Activated CD4-positive, alpha-beta T cell treated with anti-CD3 and anti-CD28 coated beads for 4 hours (primary cell): ENCODE data around the gene PIGP.
"Not testable (repeated sequence)": the region's sequence is repeated elsewhere in the genome, so short reads cannot be mapped to it uniquely, and the experiment has no call there.

Source experiments
- DNase-seq, 2 donors: peaks; one replicate each; pipeline ENCODE4 v3.0.0-alpha.2; 2020

Gene PIGP

DNA sequence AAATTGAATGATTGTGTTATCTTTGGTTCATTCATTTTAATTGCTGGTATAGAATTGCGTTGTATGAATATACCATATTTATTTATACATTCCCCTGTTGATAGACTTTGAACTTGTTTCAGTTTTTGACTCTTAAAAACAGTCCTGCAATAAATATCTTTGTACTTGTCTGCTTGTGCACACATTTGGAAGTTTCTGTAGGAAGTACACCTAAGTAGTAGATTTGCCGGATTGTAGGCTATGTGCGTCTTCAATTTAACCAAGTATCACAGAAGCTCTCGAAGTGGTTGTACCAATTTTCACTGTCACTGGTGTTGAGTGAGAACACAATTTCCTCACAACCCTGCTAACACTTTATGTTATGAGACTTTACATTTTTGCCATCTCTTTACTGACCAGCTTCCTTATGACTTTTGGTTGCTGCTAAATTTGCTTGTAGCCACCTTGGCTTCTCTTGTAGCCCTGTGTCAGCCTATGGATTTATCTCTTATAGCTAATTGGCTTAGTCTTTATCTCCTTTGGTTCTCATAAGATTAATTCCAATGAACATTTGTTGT, 2.4 kb upstream of the PIGP start:
- DNase-seq = no peak

DNA sequence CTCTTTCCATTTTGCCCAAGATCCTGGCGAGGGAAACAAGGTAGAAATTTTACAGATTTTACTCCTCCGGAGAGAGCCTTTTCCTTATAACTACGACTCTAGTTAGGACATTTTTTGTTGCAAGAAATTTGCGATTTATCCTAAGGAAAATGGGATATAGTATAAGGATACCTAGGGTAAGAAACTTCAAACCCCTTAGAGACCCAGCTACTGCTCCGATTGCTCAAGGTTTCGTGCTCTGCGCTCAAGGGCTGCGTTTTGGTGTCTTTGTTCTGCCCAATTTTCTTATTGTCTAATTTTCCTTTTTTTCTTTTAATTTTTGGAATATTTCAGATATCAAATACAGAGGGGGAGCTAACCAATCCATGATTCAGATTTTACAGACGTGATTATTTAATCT, 1.7 kb upstream of the PIGP start:
- DNase-seq = no peak

DNA sequence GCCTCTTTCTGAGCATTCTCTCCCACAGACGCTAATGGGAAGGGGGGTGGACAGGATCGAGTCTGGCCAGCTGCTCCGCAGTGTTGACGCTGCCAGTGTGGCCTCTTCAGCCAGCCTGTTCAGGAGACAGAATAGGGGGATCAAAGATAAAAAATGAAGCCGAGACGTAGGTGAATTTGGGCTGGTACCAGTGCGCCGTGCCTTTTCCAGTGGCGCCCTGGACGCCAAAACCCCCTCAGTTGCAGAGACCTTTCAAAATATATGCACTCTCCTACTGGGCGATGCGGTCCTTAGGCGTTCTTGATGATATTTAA, 1.3 kb upstream of the PIGP start:
- DNase-seq = no peak

DNA sequence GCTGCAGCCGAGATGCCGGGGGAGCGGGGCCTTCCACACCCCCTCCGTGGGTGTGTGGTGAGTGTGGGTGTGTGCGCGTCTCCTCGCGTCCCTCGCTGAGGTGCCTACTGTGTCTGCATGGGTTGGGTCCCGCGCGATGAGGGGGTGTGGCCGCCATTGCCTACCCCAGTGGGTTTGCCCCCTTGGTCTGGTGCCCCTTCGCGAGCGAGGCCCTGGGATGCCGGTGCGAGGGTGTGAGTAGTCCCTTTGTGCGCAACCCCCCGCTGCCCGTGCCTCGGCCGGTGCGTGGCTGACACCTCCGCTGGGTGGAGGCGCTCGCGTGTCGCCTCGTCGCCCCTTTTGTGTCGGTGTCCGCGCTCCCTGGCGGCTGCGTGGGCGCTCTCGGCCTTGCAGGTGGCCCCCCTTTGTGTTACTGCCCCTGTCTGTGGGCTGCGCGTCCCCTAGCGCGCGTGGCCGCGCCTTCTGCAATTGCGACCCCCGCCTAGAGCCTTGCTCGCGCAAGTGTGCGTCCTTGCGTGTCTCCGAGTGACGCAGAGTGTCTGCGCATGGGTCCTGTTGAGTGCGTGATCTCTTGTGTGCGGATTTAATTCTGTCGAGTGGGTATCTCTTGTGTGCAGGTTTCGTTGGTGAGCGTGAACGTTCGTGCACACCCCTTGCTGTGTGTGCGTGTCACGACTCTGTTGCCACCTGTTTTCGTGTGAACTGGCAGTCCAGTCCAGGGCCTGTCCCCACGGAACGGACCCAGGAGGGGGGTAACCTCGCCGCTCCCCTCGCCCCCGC, 736 bp upstream of the PIGP start:
- no peak for DNase-seq

DNA sequence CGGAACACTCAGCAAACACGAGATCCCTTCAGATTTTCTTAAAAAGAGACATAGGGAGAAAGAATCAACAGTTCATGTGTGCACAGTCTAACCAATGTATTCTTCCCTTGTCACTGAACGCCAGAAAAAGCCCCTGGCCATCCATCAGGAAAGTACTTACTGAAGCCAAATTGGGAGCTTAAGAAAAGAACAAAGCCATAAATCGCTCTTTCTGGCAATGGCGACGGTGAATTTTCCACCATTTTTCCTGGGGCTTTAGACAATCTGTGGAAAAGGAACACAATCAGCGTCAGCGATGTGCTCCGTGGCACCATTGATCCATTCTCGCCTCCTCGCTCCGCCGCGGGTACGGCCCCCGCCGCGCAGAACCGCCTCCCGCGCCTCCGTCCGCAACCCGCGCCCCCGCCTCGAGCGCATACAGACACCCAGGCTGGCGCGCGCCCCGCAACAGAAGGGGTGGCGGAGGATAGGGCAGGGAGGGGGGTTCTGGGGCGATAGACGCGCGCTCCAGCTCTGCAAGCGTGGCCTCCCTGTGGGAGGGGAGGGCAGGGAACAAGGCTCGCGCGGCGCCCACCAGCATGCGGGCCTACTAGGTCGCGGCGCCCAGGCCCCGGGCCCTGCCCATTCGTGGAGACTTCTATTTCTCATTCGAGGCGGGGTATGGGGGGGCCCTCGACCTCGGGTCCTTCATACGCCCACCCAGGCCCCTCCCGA, 440 bp downstream of the PIGP start:
- peak in 1 of 2 donors; percentile 64 for DNase-seq

DNA sequence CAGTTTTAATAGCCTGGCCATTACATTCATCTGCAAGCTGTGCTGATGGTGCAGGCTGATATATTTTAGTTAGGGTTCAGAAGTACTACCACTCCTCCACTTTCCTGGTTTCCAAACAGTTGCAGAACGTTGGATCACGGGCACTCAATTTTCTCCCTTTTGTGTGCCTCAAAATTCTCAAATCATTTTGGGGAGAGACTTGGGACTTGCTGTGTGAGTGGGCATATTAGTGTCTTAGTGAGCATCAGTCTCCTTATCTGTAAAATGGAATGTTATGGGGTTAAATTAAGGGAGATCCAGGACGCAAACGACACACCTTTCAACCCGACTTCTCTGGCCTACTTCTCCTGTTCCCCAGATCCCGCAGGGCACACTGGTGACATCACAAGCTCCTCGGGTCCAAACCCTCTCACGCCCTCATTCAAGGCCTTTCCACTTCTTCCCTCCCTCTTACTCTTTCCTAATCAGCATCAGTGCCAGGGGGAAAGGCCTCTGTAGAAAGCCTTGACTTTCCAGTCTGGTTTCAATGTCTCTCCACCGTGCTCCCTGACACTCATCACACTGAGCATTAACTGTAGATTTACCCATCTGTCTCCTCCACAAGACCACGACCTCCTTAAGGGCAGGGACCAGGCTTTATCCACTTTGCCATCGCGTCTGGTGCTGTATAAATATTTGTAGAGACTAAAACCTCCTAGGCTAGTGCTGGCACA, 1.2 kb downstream of the PIGP start:
- no peak for DNase-seq

DNA sequence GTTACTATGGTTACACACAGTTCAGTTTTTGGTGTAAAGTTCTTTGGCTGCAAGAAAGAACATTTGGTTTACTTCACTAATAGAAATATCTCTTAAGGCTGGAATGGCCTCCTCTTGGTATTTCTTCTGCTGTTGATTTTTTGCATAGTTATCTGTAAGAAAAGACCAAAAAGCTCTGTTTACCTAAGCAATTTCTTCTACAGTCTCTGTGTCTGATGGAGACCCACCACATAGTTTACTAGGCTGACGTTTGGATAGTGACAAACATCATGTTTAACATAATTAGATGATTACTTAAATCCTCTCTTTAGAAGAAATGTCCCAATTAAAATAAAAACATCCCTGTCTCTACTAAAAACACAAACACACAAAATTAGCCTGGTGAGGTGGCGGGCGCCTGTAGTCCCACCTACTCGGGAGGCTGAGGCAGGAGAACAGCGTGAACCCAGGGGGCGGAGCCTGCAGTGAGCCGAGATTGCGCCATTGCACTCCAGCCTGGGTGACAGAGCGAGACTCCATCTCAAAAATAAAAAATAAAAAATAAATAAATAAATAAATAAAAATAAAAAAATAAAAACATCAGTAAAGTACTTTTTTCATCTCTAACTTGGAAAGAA, 7.2 kb downstream of the PIGP start:
- no peak for DNase-seq

DNA sequence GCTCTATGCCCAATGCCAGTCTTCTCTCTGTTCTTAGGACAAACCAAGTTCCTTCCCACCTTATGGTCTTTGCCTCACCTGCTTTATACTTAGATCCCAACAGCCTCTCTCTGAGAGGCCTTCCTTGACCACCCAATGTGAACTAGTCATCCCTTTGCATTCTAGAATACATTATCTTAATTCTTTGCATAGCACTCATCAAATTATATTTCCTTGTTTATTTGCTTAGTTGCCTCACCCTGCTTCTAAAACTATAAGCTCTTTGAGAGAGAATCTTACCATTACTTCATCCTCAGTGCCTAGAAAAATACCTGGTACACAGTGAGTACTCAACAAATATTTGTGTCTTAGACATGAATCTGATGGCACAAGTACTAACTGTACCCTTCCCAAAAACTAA, 8.0 kb downstream of the PIGP start:
- no peak for DNase-seq

DNA sequence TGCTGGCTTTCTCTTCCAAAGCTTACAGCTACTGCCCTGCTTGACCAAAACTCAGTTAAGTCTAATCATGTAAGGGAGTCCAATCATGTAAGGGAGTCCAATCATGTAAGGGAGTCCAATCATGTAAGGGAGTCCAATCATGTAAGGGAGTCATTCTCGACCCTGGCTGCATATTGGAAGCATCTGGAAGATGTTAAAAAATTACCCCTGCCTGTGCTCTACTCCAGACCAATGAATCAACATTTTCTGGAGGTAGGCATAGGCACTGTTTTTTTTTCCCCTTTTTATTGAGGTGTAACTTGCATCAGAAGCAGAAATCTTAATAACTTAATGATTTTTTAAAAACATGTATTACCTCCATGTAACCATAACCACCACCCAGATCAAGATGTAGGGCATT, 9.4 kb downstream of the PIGP start:
- no peak for DNase-seq

DNA sequence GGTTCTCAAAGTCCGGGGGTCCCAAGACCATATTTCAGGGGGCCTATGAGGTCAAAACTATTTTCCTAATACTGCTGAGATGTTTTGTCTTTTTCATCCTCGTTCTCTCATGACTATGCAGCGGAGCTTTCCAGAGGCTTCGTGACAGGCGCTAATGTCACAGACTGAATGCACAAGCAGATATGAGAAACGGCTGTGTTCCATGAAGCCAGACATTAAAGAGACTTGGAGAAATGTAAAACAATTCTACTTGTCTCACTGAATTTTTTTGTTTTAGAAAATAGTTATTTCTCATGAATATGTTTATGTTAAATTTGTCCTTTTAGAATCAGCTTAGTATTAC, 10.3 kb downstream of the PIGP start:
- no peak for DNase-seq

DNA sequence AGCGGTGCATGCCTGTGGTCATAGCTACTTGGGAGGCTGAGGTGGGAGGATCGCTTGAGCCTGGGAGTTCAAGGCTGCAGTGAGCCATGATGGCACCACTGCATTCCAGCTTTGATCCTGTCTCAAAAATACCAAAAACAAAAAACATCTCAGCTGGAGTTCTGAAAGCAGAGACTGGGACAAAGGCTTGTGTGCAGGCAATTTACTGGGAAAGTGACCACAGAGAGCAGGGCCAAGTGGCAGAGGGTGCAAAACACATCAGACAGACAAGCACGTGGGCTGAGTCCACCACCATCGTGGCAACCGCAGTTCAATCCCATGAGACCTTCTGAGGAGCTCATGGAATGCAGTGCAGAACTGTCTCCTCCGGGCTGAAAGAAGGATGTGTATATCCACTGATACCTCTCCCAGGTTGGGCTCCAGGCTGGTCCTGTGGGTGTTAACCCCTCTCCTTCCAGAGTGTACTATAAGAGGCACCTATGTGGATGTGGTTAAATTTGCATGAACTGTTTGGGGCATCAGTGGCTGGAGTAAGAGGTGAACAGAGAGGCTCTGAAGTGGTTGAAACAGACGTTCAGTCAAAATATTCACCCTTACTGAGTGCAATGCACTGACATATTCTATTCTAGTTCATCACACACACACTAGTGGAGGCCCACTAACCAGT, 10.8 kb downstream of the PIGP start:
- no peak for DNase-seq

DNA sequence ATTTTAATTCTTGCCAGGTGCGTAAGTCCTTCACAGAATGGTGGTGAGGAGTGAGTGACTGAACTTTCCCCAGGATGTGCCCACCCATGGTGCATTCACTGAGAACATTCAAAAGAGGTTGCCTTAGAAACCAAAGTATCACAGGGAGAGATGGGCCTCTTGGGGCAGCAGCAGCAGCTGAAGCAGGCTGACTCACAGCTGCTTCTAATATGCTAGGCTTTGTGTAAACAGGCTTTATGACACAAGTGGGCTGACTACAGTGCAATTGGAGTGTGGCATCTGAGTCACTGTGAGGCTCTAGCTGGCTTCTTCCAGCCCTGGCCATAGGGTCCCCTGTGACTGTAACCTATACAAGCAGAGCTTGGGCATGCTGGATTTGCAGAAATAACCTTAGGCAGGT, 12.6 kb downstream of the PIGP start:
- DNase-seq = no peak

DNA sequence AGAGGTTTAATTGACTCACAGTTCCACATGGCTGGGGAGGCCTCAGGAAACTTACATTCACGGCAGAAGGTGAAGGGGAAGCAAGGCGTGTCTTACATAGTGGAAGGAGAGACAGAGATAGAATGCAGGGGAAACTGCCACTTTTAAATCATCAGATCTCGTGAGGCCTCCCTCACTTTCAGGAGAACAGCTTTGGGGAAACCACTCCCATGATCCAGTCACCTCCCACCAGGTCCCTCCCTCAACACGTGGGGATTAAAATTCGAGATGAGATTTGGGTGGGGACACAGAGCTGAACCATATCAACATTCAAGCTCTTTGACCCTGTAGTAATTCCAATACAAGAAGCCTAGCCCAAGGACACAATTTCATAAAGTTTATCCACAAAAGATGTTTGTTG, 13.7 kb downstream of the PIGP start:
- no peak for DNase-seq

DNA sequence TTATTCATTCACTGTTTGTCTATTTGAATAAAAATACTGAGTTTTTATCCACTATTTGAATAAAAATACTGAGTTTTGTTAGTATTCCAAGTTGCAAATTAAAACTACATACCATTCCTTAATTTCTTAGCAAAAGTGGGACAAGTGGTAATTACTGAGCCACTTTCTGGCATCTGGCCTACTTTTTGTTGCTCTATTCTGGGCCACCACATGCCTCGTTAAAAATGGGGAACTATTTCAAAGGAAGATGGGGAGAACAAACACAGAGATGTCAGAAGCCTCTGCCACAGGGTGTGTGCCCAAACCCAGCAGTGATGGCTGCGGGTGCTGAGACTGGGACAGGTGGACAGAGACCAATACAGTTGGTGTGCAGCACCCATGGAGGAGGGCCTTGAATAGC, 14.6 kb downstream of the PIGP start:
- DNase-seq = no peak

DNA sequence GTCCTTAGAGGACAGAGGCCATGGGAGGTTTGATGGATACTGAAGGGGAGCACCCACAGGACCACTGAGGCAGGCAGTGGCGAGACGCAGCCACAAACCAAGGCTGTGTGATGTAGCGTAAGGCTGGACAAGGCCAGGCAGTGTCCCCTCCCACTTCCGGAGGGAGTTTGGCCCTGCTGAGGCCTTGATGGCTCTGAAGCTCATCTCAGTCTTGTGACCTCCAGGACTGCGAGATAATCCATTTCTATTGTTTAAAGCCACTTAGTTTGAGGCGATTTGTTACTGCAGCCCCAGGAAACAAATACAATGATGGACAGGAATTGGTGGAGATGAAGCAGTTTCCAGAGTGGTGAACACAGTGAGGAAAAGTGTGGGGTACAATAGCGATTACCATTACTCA, 15.3 kb downstream of the PIGP start:
- DNase-seq = no peak

DNA sequence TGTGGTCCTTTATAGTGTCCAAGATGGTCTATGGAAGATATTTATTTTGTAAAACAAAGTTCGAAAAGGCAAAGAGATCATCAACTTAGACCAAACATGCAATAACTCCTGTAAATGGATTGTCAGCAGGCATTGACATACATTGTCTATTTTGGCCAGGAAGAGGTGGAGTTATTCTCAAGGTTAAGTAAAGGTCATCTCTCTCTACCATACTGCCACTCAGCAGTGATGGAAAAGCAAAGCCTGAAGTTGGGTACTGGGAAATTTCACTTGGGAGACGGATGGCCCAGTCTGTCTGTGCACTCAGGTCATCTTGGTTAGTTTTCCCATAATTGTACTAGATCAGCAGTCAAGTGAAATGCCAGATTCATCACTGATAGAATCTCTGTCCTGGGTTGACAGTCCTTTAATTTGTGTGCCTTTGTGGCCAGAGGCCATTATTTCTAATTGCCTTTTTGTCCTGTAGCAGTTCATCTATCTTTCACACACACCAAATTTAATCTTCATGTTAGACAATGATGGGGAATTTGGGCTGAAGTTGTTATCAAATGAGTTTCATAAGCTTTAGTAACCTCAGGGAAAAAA, 17.5 kb downstream of the PIGP start:
- no peak for DNase-seq

DNA sequence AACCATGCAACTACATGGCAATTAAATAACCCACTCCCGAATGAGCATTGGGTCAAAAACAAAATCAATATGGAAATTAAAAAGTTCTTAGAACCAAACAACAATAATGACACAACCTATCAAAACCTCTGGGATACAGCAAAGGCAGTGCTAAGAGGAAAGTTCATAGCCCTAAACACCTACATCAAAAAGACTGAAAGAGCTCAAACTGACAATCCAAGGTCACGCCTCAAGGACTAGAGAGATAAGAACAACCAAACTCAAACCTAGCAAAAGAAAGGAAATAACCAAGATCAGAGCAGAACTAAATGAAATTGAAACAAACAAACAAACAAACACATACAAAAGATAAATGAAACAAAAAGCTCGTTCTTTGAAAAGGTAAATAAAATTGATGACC, 23.1 kb downstream of the PIGP start:
- not testable (repeated sequence) for DNase-seq

DNA sequence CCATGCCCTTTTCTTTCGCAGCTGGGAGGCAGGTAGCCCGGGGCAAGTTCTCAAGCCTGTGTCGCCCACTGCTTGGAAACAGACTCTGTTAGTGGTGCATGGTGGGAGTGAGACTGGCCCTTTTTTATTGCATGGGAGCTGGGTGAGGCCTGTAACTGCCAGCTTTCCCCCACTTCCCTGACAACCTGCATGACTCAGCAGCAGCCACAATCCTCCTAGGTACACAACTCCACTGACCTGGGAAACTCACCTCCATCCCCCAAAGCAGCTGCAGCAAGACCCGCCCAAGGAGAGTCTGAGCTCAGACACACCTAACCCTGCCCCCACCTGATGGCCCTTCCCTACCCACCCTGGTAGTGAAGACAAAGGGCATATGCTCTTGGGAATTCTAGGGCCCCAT, 25.8 kb downstream of the PIGP start:
- no peak for DNase-seq

DNA sequence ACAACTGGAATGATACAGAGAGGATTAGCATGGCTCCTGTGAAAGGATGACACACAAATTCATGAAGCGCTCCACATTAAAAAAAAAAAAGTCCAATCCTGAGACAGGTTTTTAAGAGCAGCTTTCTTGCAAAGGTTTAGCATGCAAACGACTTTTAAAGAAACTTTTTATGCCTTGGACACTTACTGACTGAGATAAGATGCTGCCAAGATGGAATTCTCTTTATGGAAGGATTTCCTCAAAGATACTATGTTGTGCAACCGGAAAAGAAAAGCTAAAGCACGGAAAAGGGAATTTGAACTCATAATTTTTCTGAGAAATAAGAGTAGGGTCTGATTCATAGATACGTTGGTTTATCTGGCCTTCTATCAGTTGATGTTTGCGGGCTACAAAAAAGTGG, 27.3 kb downstream of the PIGP start:
- DNase-seq = no peak

DNA sequence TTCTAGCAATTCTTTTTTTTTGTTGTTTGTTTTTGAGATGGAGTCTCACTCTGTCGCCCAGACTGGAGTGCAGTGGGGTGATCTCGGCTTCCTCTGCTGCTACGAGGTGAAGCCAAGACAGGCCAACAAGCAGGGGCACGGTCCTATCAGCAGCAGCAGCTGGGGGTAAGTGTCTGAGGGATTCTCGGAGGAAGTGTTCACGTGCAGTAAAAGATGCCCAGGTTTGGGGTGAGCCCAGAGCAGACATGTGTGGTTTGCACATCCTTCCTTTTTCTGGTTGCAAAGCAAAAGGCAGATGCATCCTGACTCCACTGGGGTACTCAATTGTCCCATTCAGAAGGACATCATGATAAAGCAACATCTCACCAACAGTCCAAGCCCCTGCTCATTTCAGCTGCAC, 27.7 kb downstream of the PIGP start:
- no peak for DNase-seq

DNA sequence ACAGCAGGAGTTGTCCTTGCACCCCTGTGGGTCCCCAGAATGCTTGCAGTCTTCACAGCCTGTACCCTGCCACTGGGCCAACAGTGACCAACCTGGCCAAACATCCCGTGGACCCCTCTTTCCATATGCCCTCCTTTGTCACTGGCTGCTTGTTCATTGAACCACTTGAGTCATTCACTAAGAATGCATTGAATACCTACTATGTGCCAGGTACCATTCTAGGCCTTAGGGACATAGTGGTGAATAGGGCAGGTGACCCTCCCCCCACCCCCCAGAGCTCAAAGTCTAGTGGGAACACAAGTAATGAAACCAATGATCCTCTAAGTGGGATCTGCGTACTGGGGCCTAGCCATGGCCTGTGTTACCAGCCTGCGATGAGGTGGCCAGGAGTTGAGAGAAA, 28.2 kb downstream of the PIGP start:
- DNase-seq = no peak

DNA sequence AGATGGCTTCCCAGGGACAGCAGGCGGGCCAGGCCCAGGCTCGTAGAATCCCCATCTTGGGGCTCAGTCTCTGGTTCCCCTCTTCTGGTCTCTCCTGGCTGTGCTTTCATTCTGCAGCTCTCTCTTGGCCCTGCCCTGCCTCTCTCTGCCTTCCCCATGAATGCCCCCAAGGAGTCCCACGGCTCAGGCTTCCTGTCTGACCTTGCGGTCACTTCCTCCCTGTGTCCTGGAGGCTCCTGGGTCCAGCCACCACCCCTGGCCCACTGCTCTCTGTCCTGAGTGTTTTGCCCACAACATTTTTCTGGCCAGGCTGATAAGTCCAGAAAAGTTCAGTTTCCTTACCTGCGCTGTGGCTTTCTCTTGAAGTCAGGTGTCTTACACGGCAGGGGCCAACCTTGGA, 29.1 kb downstream of the PIGP start:
- no peak for DNase-seq
